HCT116 (cell line): ENCODE results near the gene PNLDC1. TPM values are rescaled to one million over a fixed set of nuclear protein-coding genes. Genes with fewer than 3 reads are reported as not detected.

Experiments used
- ATAC-seq: fragments of 200-7000 bp; cut with Tn5 transposase; 2 replicates; pipeline ENCODE4 v1.9.1; 2020; ENCODE audit warnings: mild to moderate bottlenecking, moderate library complexity
- BruUV-seq: library from RNA; stranded (reverse); fragments of 400-500 nt; replicated peaks from 2 replicates; lab custom pipeline; 2021; lab: Mats Ljungman, UMichigan
- CTCF ChIA-PET: fragments of 300-600 bp; sonication (Branson Sonifier 250); formaldehyde crosslinking; loops from one replicate; lab custom pipeline; 2021; ENCODE audit warnings: antibody characterized with exemption; lab: Charles Lee
- POLR2A ChIA-PET: fragments of 300-600, 350-600 bp; sonication (Branson Sonifier 250); formaldehyde crosslinking; loops from one replicate; lab custom pipeline; 2021; ENCODE audit warnings: antibody characterized with exemption; lab: Charles Lee
- RAD21 ChIA-PET, 2 experiments: fragments of 300-600 bp; sonication (Branson Sonifier 250); formaldehyde crosslinking; loops; one replicate each; lab custom pipeline; 2023; ENCODE audit warnings: low total read pairs in 2 of 2; ENCODE audit not compliant: uncharacterized antibody in 2 of 2, unreplicated experiment in 2 of 2, low non-redundant PET in 1 of 2; lab: Charles Lee
- DNase-seq: peaks from one replicate; pipeline ENCODE4 v3.0.0-alpha.2; 2010; ENCODE audit warnings: low read depth, low spot score
- H2AFZ ChIP-seq: fragments of 200-600 bp; shearing (Covaris generic), sonication (generic); 2 replicates; pipeline ENCODE4 v1.6.1; 2017; ENCODE audit warnings: low read depth, mixed run types, mixed read lengths, antibody characterized with exemption, low read length; ENCODE audit not compliant: poor library complexity, severe bottlenecking
- H3K27ac ChIP-seq: 2 replicates; pipeline ENCODE4 v1.5.1; 2012; ENCODE audit warnings: low read depth, low read length
- H3K27me3 ChIP-seq: fragments of 200-600 bp; sonication (generic); 2 replicates; pipeline ENCODE4 v1.6.1; 2016; ENCODE audit warnings: mixed run types, low read length, mixed read lengths; ENCODE audit not compliant: insufficient read depth
- H3K36me3 ChIP-seq, 2 experiments: fragments of 200-500 bp in 1 of 2; fragments of 200-600 bp in 1 of 2; sonication (Bioruptor generic) in 1 of 2; sonication (generic) in 1 of 2; 2 replicates each; pipeline versions ENCODE4 v1.5.1 to v1.6.1; 2014 to 2016; ENCODE audit warnings: low read length in 2 of 2, inconsistent platforms in 1 of 2, mixed read lengths in 1 of 2, mixed run types in 1 of 2; ENCODE audit not compliant: insufficient read depth in 2 of 2, control insufficient read depth in 1 of 2
- H3K4me1 ChIP-seq, 2 experiments: fragments of 200-600 bp in 1 of 2; sonication (generic) in 1 of 2; 2 replicates each; pipeline versions ENCODE4 v1.5.1 to v1.6.1; 2012 to 2017; ENCODE audit warnings: low read length in 2 of 2, inconsistent platforms in 1 of 2, mild to moderate bottlenecking in 1 of 2, mixed read lengths in 1 of 2, mixed run types in 1 of 2, moderate library complexity in 1 of 2; ENCODE audit not compliant: insufficient read depth in 2 of 2, control insufficient read depth in 1 of 2
- H3K4me2 ChIP-seq: fragments of 200-600 bp; sonication (generic); 2 replicates; pipeline ENCODE4 v1.6.1; 2017; ENCODE audit warnings: mixed run types, low read length, mixed read lengths
- H3K4me3 ChIP-seq, 2 experiments: fragments of 200-600 bp in 1 of 2; sonication (generic) in 1 of 2; replicated peaks in 1 of 2; 2 replicates each; pipeline ENCODE4 v1.5.1; 2011 to 2016; ENCODE audit warnings: low read length in 2 of 2, control low read depth in 1 of 2, low read depth in 1 of 2, mild to moderate bottlenecking in 1 of 2, mixed read lengths in 1 of 2, mixed run types in 1 of 2
- H3K79me2 ChIP-seq: fragments of 200-600 bp; sonication (generic); 2 replicates; pipeline ENCODE4 v1.6.1; 2017; ENCODE audit warnings: mild to moderate bottlenecking, mixed run types, low read length, moderate library complexity, mixed read lengths; ENCODE audit not compliant: insufficient read depth
- H3K9ac ChIP-seq: fragments of 200-600 bp; sonication (generic); 2 replicates; pipeline ENCODE4 v1.6.1; 2016; ENCODE audit warnings: low read length, mixed read lengths
- H3K9me2 ChIP-seq: fragments of 200-600 bp; sonication (generic), shearing (Covaris generic); 2 replicates; pipeline ENCODE4 v1.6.1; 2017; ENCODE audit warnings: mixed run types, mild to moderate bottlenecking, moderate library complexity; ENCODE audit not compliant: insufficient read depth
- H3K9me3 ChIP-seq, 2 experiments: fragments of 200-500 bp in 1 of 2; fragments of 200-600 bp in 1 of 2; sonication (Bioruptor generic) in 1 of 2; sonication (generic) in 1 of 2; 2 replicates each; pipeline ENCODE4 v1.6.1; 2014 to 2017; ENCODE audit warnings: low read length in 2 of 2, mixed read lengths in 2 of 2, inconsistent platforms in 1 of 2, low read depth in 1 of 2, mild to moderate bottlenecking in 1 of 2, mixed run types in 1 of 2, moderate library complexity in 1 of 2; ENCODE audit not compliant: control insufficient read depth in 1 of 2, insufficient read depth in 1 of 2
- H4K20me1 ChIP-seq: fragments of 200-600 bp; sonication (generic), shearing (Covaris generic); 2 replicates; pipeline ENCODE4 v1.6.1; 2017; ENCODE audit warnings: mixed run types, mild to moderate bottlenecking, moderate library complexity; ENCODE audit not compliant: insufficient read depth
- ATF3 ChIP-seq: IDR thresholded peaks from 2 replicates; pipeline ENCODE4 v1.6.1; 2012
- CBX3 ChIP-seq: IDR thresholded peaks from 2 replicates; pipeline ENCODE4 v1.6.1; 2012; ENCODE audit warnings: low read depth
- CEBPB ChIP-seq: IDR thresholded peaks from 2 replicates; pipeline ENCODE4 v1.6.1; 2012; ENCODE audit warnings: low read depth
- CTCF ChIP-seq, 3 experiments: fragments of 200-600 bp in 1 of 3; sonication (generic) in 1 of 3; IDR thresholded peaks in 2 of 3; conservative IDR thresholded peaks in 1 of 3; 2 replicates each; pipeline ENCODE4 v1.5.1; 2012 to 2017; ENCODE audit warnings: low read depth in 2 of 3, low read length in 2 of 3, antibody characterized with exemption in 1 of 3, borderline replicate concordance in 1 of 3, control low read depth in 1 of 3, mild to moderate bottlenecking in 1 of 3, mixed read lengths in 1 of 3, mixed run types in 1 of 3, moderate library complexity in 1 of 3; ENCODE audit not compliant: insufficient read depth in 1 of 3
- ELF1 ChIP-seq: IDR thresholded peaks from 2 replicates; pipeline ENCODE4 v1.6.1; 2012; ENCODE audit warnings: low read depth, borderline replicate concordance
- EZH2 ChIP-seq: fragments of 200-600 bp; sonication (generic); IDR thresholded peaks from 2 replicates; pipeline ENCODE4 v1.6.1; 2017; ENCODE audit warnings: antibody characterized with exemption, mixed run types
- FOSL1 ChIP-seq: IDR thresholded peaks from 2 replicates; pipeline ENCODE4 v1.6.1; 2012; ENCODE audit warnings: low read depth
- JUND ChIP-seq: IDR thresholded peaks from 2 replicates; pipeline ENCODE4 v1.6.1; 2012
- POLR2A ChIP-seq: IDR thresholded peaks from 2 replicates; pipeline ENCODE4 v1.7.0; 2011; ENCODE audit warnings: borderline replicate concordance; ENCODE audit not compliant: insufficient read depth, insufficient read length; ENCODE audit errors: extremely low read depth
- POLR2AphosphoS5 ChIP-seq: IDR thresholded peaks from 2 replicates; pipeline ENCODE4 v1.6.1; 2011; ENCODE audit warnings: mild to moderate bottlenecking, low read depth, low read length, moderate library complexity
- RAD21 ChIP-seq: IDR thresholded peaks from 2 replicates; pipeline ENCODE4 v1.6.1; 2012; ENCODE audit warnings: low read depth, mild to moderate bottlenecking
- REST ChIP-seq: IDR thresholded peaks from 2 replicates; pipeline ENCODE4 v1.6.1; 2012; ENCODE audit warnings: low read depth
- SIN3A ChIP-seq: IDR thresholded peaks from 2 replicates; pipeline ENCODE4 v1.6.1; 2012; ENCODE audit warnings: low read depth
- SRF ChIP-seq: IDR thresholded peaks from 2 replicates; pipeline ENCODE4 v1.6.1; 2012; ENCODE audit warnings: low read depth
- TCF7L2 ChIP-seq: IDR thresholded peaks from 2 replicates; pipeline ENCODE4 v1.7.0; 2011; ENCODE audit warnings: borderline replicate concordance, inconsistent platforms; ENCODE audit not compliant: insufficient read depth, insufficient read length; ENCODE audit errors: extremely low read depth
- YY1 ChIP-seq: IDR thresholded peaks from 2 replicates; pipeline ENCODE4 v1.6.1; 2011; ENCODE audit warnings: low read length, low read depth, moderate library complexity, mild to moderate bottlenecking; ENCODE audit not compliant: insufficient replicate concordance; ENCODE audit errors: extremely low read depth
- ZBTB33 ChIP-seq: IDR thresholded peaks from 2 replicates; pipeline ENCODE4 v1.6.1; 2011; ENCODE audit warnings: mild to moderate bottlenecking, low read length, moderate library complexity; ENCODE audit not compliant: insufficient replicate concordance; ENCODE audit errors: extremely low read depth
- ZFX ChIP-seq: fragments of 450-650 bp; IDR thresholded peaks from 2 replicates; pipeline ENCODE4 v1.6.1; 2017
- ZNF274 ChIP-seq: fragments of 200-500 bp; sonication (Bioruptor generic); IDR thresholded peaks from 2 replicates; pipeline ENCODE4 v1.6.1; 2014; ENCODE audit warnings: mild to moderate bottlenecking, low read depth, low read length, inconsistent platforms
- intact Hi-C: fragments of 100-400 bp; cut with micrococcal nuclease; formaldehyde crosslinking; loops from 2 replicates; pipeline ENCODE4 v1.10.0; 2022
- total RNA-seq: library from RNA; stranded (reverse); gene quantifications from one replicate; pipeline ENCODE4 v1.2.1, GENCODE V29; 2021; ENCODE audit not compliant: unreplicated experiment

The PNLDC1 gene
- total RNA-seq, 1 experiment from 2014 or later: 0.37 TPM

DNA sequence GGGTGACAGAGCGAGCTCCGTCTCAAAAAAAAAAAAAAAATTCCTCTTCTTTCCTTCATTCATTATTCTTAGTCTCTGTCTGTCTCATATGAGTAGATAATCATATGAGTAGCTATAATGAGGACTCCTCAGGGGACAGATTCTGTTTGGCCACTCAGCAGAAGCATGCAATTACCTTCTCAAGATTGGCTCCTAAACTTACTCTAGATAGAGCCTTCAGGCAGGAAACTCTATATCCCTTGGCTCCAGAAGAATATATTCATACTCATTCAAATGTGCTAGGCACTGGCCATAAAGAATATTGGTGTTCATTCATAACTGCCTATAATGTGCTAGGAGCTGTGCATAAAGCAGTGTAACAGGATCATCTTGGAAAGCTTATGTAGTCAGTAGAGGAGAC, 40.4 kb upstream of the PNLDC1 start (continued):
- TF ChIP-seq ZNF274 (no peak), SRF (no peak), RAD21 (no peak), CTCF (IDR thresholded peaks at IDR 0.05 in 2 of 3, conservative IDR thresholded peaks at IDR 0.05 in 1 of 3; ENCODE audit: borderline replicate concordance in 1 of 3, insufficient read depth in 1 of 3, low read depth in 2 of 3, low read length in 2 of 3) (no peak)

DNA sequence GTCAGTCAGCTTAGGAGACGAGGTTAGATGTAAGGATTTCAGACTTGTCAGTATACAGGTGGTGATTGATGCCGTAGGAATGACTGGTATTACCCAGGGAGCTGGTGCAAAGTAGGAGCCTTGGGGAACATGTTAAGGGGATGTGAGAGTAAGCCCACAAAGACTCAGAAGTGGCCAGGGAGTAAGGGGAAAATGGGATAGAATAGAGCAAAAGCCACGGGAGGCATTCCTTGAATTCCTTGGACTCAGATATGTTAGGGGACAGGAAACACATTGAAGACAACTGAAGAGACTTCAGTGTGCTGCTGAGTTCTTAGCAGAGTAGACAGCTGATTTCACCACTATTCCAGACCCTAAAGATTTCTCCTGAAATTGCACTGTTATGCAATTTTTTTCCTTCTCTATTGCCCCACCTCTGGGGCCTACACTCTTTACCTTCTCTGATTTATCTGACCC, 39.4 kb upstream of the PNLDC1 start:
- POLR2A ChIA-PET: interaction anchor here (2.1 kb wide), 2 partner anchors 30 to 34 kb away, joined by 7 to 11 read pairs; partner anchors contain the start of genes MRPL18, TCP1 and WTAP
- peaks cover 2 to 19% of the 10 kb centered on the region in 2 experiments; a peak in 3 of 4 replicates for H3K36me3 ChIP-seq
- TF ChIP-seq CEBPB (no peak), FOSL1 (no peak), POLR2A (no peak), ZNF274 (no peak), ELF1 (no peak), REST (no peak), YY1 (no peak), EZH2 (no peak), POLR2AphosphoS5 (no peak), ZFX (no peak), SIN3A (no peak), JUND (no peak), ZBTB33 (no peak), TCF7L2 (no peak), CBX3 (no peak), ATF3 (no peak)

More for the DNA sequence above, 39.4 kb upstream of the PNLDC1 start:
- intact Hi-C loops: no loop called here
- peak overlapping the region; percentile 96; the same call in 1 of the 2 replicates for H3K27ac ChIP-seq
- peaks cover 12% of the 10 kb centered on the region for H3K79me2 ChIP-seq
- H3K9me2 ChIP-seq: no peaks in the 10 kb centered on the region
- H3K27me3 ChIP-seq: no peaks in the 10 kb centered on the region
- DNase-seq: no peak
- H3K4me2 ChIP-seq: peak overlapping the region; percentile 96
- H2AFZ ChIP-seq: no peak overlapping the region
- 0 out of 2 replicates have a peak overlapping the region, but pooled peaks have one; percentile 13 for H3K9ac ChIP-seq
- H3K4me1 ChIP-seq: peaks cover 4 to 47% of the 10 kb centered on the region in 2 experiments; a peak in 3 of 4 replicates
- no peaks in the 10 kb centered on the region for H3K9me3 ChIP-seq
- CTCF ChIA-PET: no interaction called here
- no peak overlapping the region; a peak in 1 of 4 replicates for H3K4me3 ChIP-seq
- ATAC-seq: no peak
- BruUV-seq: no TSS peak
- no peaks in the 10 kb centered on the region for H4K20me1 ChIP-seq
- RAD21 ChIA-PET: no interaction called here
